Measurements from ENCODE around the gene VPS11.
"Not testable (repeated sequence)": the region's sequence is repeated elsewhere in the genome, so short reads cannot be mapped to it uniquely, and the experiment has no call there.

The VPS11 gene

GRCh38 chr11:119067371-119068222, at the start of gene VPS11:
Gene VPS11, plus strand, starts transcription at chr11:119067818. Its CDS starts 6 bp downstream, at chr11:119067824.
- DNase-seq = peak; percentile 89

- DNase-seq = peak; percentile 89
These were observed 49.3 kb upstream of the VPS11 start, which contains the start of the genes RPS25 and TRAPPC4 for GRCh38 chr11:119018074-119018938. Gene RPS25, minus strand, starts transcription at chr11:119018343. Its CDS starts 59 bp downstream, at chr11:119018284. Gene TRAPPC4, plus strand, starts transcription at chr11:119018766. Its CDS starts 30 bp downstream, at chr11:119018796.

- no peak for DNase-seq
These were observed 47.6 kb upstream of the VPS11 start for GRCh38 chr11:119019996-119020395.

GRCh38 chr11:119021631-119022030, 46.0 kb upstream of the VPS11 start:
- DNase-seq = no peak

- no peak for DNase-seq
These were observed 43.9 kb upstream of the VPS11 start for GRCh38 chr11:119023741-119024140.

- no peak for DNase-seq
These were observed 43.1 kb upstream of the VPS11 start for GRCh38 chr11:119024430-119025098.

GRCh38 chr11:119025099-119025473, 42.5 kb upstream of the VPS11 start:
- no peak for DNase-seq

- DNase-seq = no peak
These were observed 42.1 kb upstream of the VPS11 start for GRCh38 chr11:119025541-119025940.

- DNase-seq = no peak
These were observed 41.4 kb upstream of the VPS11 start for GRCh38 chr11:119025978-119026766.

- no peak for DNase-seq
These were observed 40.6 kb upstream of the VPS11 start for GRCh38 chr11:119026970-119027369.

- no peak for DNase-seq
These were observed 39.9 kb upstream of the VPS11 start for GRCh38 chr11:119027561-119028345.

GRCh38 chr11:119028346-119029068, 39.1 kb upstream of the VPS11 start:
- no peak for DNase-seq

- no peak for DNase-seq
These were observed 38.6 kb upstream of the VPS11 start for GRCh38 chr11:119029069-119029339.

- no peak for DNase-seq
These were observed 38.1 kb upstream of the VPS11 start for GRCh38 chr11:119029340-119030028.

- DNase-seq = no peak
These were observed 37.6 kb upstream of the VPS11 start for GRCh38 chr11:119030029-119030328.

- peak; percentile 54 for DNase-seq
These were observed 37.1 kb upstream of the VPS11 start, which contains the start of gene SLC37A4 for GRCh38 chr11:119030329-119031047. Gene SLC37A4, minus strand, starts transcription at chr11:119030877.

- no peak for DNase-seq
These were observed 35.7 kb upstream of the VPS11 start for GRCh38 chr11:119031912-119032280.

GRCh38 chr11:119033421-119033820, 34.2 kb upstream of the VPS11 start:
- not testable (repeated sequence) for DNase-seq

- no peak for DNase-seq
These were observed 32.8 kb upstream of the VPS11 start for GRCh38 chr11:119034813-119035212.

- no peak for DNase-seq
These were observed 28.7 kb upstream of the VPS11 start for GRCh38 chr11:119038884-119039283.

Measured in NCI-H524 treated with DMSO at 0.1 percent for 48 hours (cell line).